Cardiac muscle cell (in vitro differentiated cells and primary cell): Measurements from ENCODE around the gene CYBRD1. TPM values are rescaled to one million over a fixed set of nuclear protein-coding genes. Genes with fewer than 3 reads are reported as not detected.
"Not testable (repeated sequence)": the region's sequence is repeated elsewhere in the genome, so short reads cannot be mapped to it uniquely, and the experiment has no call there.

Experiments
- DNase-seq, 2 donors: peaks; one replicate each; pipeline versions ENCODE4 v3.0.0 to v3.0.0-alpha.2; 2010 to 2017; ENCODE audit warnings: low read depth in 1 of 2, low spot score in 1 of 2
- H3K27ac ChIP-seq: fragments of 200-600 bp; sonication (generic); 2 replicates; pipeline ENCODE4 v1.5.1; 2016
- H3K27me3 ChIP-seq: fragments of 200-600 bp; sonication (generic); 2 replicates; pipeline ENCODE4 v1.6.0; 2016; ENCODE audit warnings: control low read depth
- H3K36me3 ChIP-seq: fragments of 200-600 bp; sonication (generic); 2 replicates; pipeline ENCODE4 v1.5.1; 2016; ENCODE audit warnings: control low read depth
- H3K4me1 ChIP-seq: fragments of 200-600 bp; sonication (generic); 2 replicates; pipeline ENCODE4 v1.8.1; 2017; ENCODE audit warnings: low read depth, mild to moderate bottlenecking, mixed run types
- H3K4me3 ChIP-seq: fragments of 200-600 bp; sonication (generic); 2 replicates; pipeline ENCODE4 v1.5.1; 2016; ENCODE audit warnings: mild to moderate bottlenecking
- H3K9me3 ChIP-seq: fragments of 200-600 bp; sonication (generic); 2 replicates; pipeline ENCODE4 v1.5.1; 2017; ENCODE audit warnings: low read depth, mild to moderate bottlenecking, control low read depth
- CTCF ChIP-seq: IDR thresholded peaks from 2 replicates; pipeline ENCODE4 v1.5.1; 2012; ENCODE audit warnings: low read depth, mild to moderate bottlenecking, low read length
- polyA plus RNA-seq: library from polyadenylated mRNA; unstranded; fragments of >200 nt; fragmentation: Nextera tagmentation; extraction: Ambion mirVana; gene quantifications from 2 replicates; pipeline ENCODE4 v1.2.1, GENCODE V29; 2016
- total RNA-seq: library from RNA; depleted of rRNA; stranded (reverse); fragments of >200 nt; gene quantifications from 2 replicates; pipeline ENCODE4 v1.2.3, GENCODE V29; 2016

Gene CYBRD1
- total and polyA plus RNA-seq, 2 experiments from 2014 or later: 0.86 to 2.3 TPM

- no peak overlapping the region for H3K27ac ChIP-seq
- peak overlapping the region; percentile 50 for H3K4me3 ChIP-seq
- peaks cover 35% of the 10 kb centered on the region for H3K27me3 ChIP-seq
- no peaks in the 10 kb centered on the region for H3K36me3 ChIP-seq
- TF ChIP-seq CTCF: no peak
- H3K4me1 ChIP-seq: peaks cover 5% of the 10 kb centered on the region
- H3K9me3 ChIP-seq: no peaks in the 10 kb centered on the region
- DNase-seq: peak; percentile 21 to 48
Measured at GRCh38 chr2:171524018-171524401, 1.7 kb downstream of the CYBRD1 start.

- peak; percentile 47 for TF ChIP-seq CTCF
- Histone ChIP-seq H3K9me3 (no peaks in the 10 kb centered on the region), H3K27me3 (no peaks in the 10 kb centered on the region), H3K4me1 (no peaks in the 10 kb centered on the region), H3K27ac (no peak overlapping the region), H3K4me3 (no peak overlapping the region), H3K36me3 (no peaks in the 10 kb centered on the region)
- no peak for DNase-seq
Measured at GRCh38 chr2:171529914-171530313, 7.6 kb downstream of the CYBRD1 start.

DNA sequence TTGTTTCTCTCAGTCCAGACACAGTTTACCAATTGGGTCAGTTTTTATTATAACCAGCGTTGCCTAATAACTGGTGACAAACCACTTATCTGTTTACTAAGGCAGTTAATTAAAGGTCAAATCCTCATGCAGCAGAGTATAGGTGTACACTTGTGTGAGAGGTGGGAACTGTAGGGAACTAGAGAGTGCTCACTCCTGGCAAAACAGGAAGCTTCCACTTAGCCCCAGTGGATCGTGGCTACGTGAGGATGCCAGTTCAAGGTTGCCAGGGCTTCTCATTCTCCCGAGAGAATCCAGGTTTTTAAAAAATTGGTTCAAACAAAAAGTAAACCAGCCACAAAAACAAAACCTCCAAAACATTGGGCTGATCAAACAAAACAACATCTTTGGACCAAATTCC is 8.1 kb downstream of the CYBRD1 start:
- TF ChIP-seq CTCF: no peak
- H3K36me3 ChIP-seq: no peaks in the 10 kb centered on the region
- H3K4me3 ChIP-seq: no peak overlapping the region
- H3K4me1 ChIP-seq: no peaks in the 10 kb centered on the region
- H3K27ac ChIP-seq: no peak overlapping the region
- no peaks in the 10 kb centered on the region for H3K9me3 ChIP-seq
- no peak for DNase-seq
- no peaks in the 10 kb centered on the region for H3K27me3 ChIP-seq

DNA sequence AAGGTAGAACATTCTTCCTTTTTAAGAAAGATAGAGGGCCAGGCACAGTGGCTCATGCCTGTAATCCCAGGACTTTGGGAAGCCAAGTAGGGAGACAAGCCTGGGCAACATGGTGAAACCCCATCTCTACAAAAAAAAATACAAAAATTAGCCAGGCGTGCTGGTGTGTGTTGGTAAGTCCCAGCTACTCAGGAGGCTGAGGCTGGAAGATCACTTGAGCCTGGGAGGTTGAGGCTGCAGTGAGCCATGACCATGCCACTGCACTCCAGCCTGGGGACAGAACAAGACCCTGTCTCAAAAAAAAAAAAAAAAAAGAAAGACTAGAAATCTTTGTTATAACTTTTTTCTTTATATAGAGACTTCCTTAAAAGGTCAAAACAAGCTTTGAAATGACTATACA is 8.6 kb downstream of the CYBRD1 start:
- not testable (repeated sequence) for H3K27me3 ChIP-seq, H3K9me3 ChIP-seq, H3K4me1 ChIP-seq, H3K4me3 ChIP-seq, DNase-seq, H3K36me3 ChIP-seq, H3K27ac ChIP-seq

GRCh38 chr2:171531291-171531690 is 9.0 kb downstream of the CYBRD1 start:
- no peak overlapping the region for H3K4me3 ChIP-seq
- no peaks in the 10 kb centered on the region for H3K9me3 ChIP-seq
- H3K4me1 ChIP-seq: no peaks in the 10 kb centered on the region
- H3K36me3 ChIP-seq: no peaks in the 10 kb centered on the region
- no peaks in the 10 kb centered on the region for H3K27me3 ChIP-seq
- peak in 1 of 2 donors; percentile 78 for DNase-seq
- H3K27ac ChIP-seq: no peak overlapping the region
- no peak for TF ChIP-seq CTCF

- Histone ChIP-seq H3K4me3 (no peak overlapping the region), H3K27ac (no peak overlapping the region), H3K9me3 (no peaks in the 10 kb centered on the region), H3K27me3 (no peaks in the 10 kb centered on the region), H3K36me3 (no peaks in the 10 kb centered on the region), H3K4me1 (no peaks in the 10 kb centered on the region)
- no peak for DNase-seq
- TF ChIP-seq CTCF: no peak
Measured at GRCh38 chr2:171531836-171532450, 9.7 kb downstream of the CYBRD1 start.
